ENCODE measurements around the gene EEF1A1.
"Not testable (repeated sequence)": the region's sequence is repeated elsewhere in the genome, so short reads cannot be mapped to it uniquely, and the experiment has no call there.

Gene EEF1A1

GRCh38 chr6:73560182-73560732 lies 39.4 kb upstream of the EEF1A1 start:
- no peak overlapping the region for H2AFZ ChIP-seq (ENCODE audit: low read depth)
- no peak overlapping the region for H3K9ac ChIP-seq
- H3K36me3 ChIP-seq (ENCODE audit: insufficient read depth), result no peaks in the 10 kb centered on the region
- no peak overlapping the region for H3K4me3 ChIP-seq (IDR thresholded peaks at IDR 0.05; ENCODE audit: insufficient read depth, low read depth, low read length)
- no peaks in the 10 kb centered on the region for H4K20me1 ChIP-seq (ENCODE audit: insufficient read depth)
- no peaks in the 10 kb centered on the region for H3K27me3 ChIP-seq (ENCODE audit: insufficient read depth, low read depth)
- no peak overlapping the region for H3K4me2 ChIP-seq
- H3K27ac ChIP-seq, result no peak overlapping the region
- no peaks in the 10 kb centered on the region for H3K79me2 ChIP-seq (ENCODE audit: insufficient read depth, low read depth)
- TF ChIP-seq CTCF (conservative IDR thresholded peaks at IDR 0.05; ENCODE audit: low read depth, low read length), result no peak
- no peaks in the 10 kb centered on the region for H3K4me1 ChIP-seq (ENCODE audit: low read depth, poor library complexity, severe bottlenecking)

GRCh38 chr6:73559399-73559794 lies 38.6 kb upstream of the EEF1A1 start:
- H3K4me1 ChIP-seq (ENCODE audit: low read depth, poor library complexity, severe bottlenecking); H3K27ac ChIP-seq; H3K27me3 ChIP-seq (ENCODE audit: insufficient read depth, low read depth); H3K79me2 ChIP-seq (ENCODE audit: insufficient read depth, low read depth); H3K4me2 ChIP-seq; H2AFZ ChIP-seq (ENCODE audit: low read depth); H3K9ac ChIP-seq; H3K36me3 ChIP-seq (ENCODE audit: insufficient read depth); H4K20me1 ChIP-seq (ENCODE audit: insufficient read depth); H3K4me3 ChIP-seq (IDR thresholded peaks at IDR 0.05; ENCODE audit: insufficient read depth, low read depth, low read length): not testable (repeated sequence)

GRCh38 chr6:73558624-73559398 lies 38.0 kb upstream of the EEF1A1 start:
- H3K27ac ChIP-seq, result no peak overlapping the region
- H3K9ac ChIP-seq, result no peak overlapping the region
- no peak overlapping the region for H3K4me2 ChIP-seq
- no peaks in the 10 kb centered on the region for H4K20me1 ChIP-seq (ENCODE audit: insufficient read depth)
- H3K36me3 ChIP-seq (ENCODE audit: insufficient read depth), result no peaks in the 10 kb centered on the region
- H3K79me2 ChIP-seq (ENCODE audit: insufficient read depth, low read depth), result no peaks in the 10 kb centered on the region
- H2AFZ ChIP-seq (ENCODE audit: low read depth), result no peak overlapping the region
- no peak for TF ChIP-seq CTCF (conservative IDR thresholded peaks at IDR 0.05; ENCODE audit: low read depth, low read length)
- no peaks in the 10 kb centered on the region for H3K4me1 ChIP-seq (ENCODE audit: low read depth, poor library complexity, severe bottlenecking)
- no peak overlapping the region for H3K4me3 ChIP-seq (IDR thresholded peaks at IDR 0.05; ENCODE audit: insufficient read depth, low read depth, low read length)
- H3K27me3 ChIP-seq (ENCODE audit: insufficient read depth, low read depth), result no peaks in the 10 kb centered on the region

GRCh38 chr6:73556836-73557235 lies 36.0 kb upstream of the EEF1A1 start:
- Histone ChIP-seq H3K27ac (no peak overlapping the region), H3K27me3 (ENCODE audit: insufficient read depth, low read depth) (no peaks in the 10 kb centered on the region), H3K36me3 (ENCODE audit: insufficient read depth) (no peaks in the 10 kb centered on the region), H4K20me1 (ENCODE audit: insufficient read depth) (no peaks in the 10 kb centered on the region), H3K4me1 (ENCODE audit: low read depth, poor library complexity, severe bottlenecking) (no peaks in the 10 kb centered on the region), H3K9ac (no peak overlapping the region), H3K4me3 (IDR thresholded peaks at IDR 0.05; ENCODE audit: insufficient read depth, low read depth, low read length) (no peak overlapping the region), H2AFZ (ENCODE audit: low read depth) (no peak overlapping the region), H3K4me2 (no peak overlapping the region), H3K79me2 (ENCODE audit: insufficient read depth, low read depth) (no peaks in the 10 kb centered on the region)
- TF ChIP-seq CTCF (conservative IDR thresholded peaks at IDR 0.05; ENCODE audit: low read depth, low read length), result no peak

- not testable (repeated sequence) for H3K4me3 ChIP-seq (IDR thresholded peaks at IDR 0.05; ENCODE audit: insufficient read depth, low read depth, low read length)
These were observed 34.6 kb upstream of the EEF1A1 start for GRCh38 chr6:73555380-73555949.

GRCh38 chr6:73551115-73551514 lies 30.3 kb upstream of the EEF1A1 start:
- not testable (repeated sequence) for H3K79me2 ChIP-seq (ENCODE audit: insufficient read depth, low read depth); H4K20me1 ChIP-seq (ENCODE audit: insufficient read depth); H3K27me3 ChIP-seq (ENCODE audit: insufficient read depth, low read depth); H3K27ac ChIP-seq; H3K9ac ChIP-seq; H2AFZ ChIP-seq (ENCODE audit: low read depth); H3K4me3 ChIP-seq (IDR thresholded peaks at IDR 0.05; ENCODE audit: insufficient read depth, low read depth, low read length); H3K4me2 ChIP-seq; H3K4me1 ChIP-seq (ENCODE audit: low read depth, poor library complexity, severe bottlenecking); H3K36me3 ChIP-seq (ENCODE audit: insufficient read depth)

More at GRCh38 chr6:73555380-73555949, 34.6 kb upstream of the EEF1A1 start:
- not testable (repeated sequence) for H3K4me2 ChIP-seq; H3K79me2 ChIP-seq (ENCODE audit: insufficient read depth, low read depth); H2AFZ ChIP-seq (ENCODE audit: low read depth); H3K27me3 ChIP-seq (ENCODE audit: insufficient read depth, low read depth); H3K9ac ChIP-seq; H3K4me1 ChIP-seq (ENCODE audit: low read depth, poor library complexity, severe bottlenecking); H4K20me1 ChIP-seq (ENCODE audit: insufficient read depth); H3K27ac ChIP-seq; H3K36me3 ChIP-seq (ENCODE audit: insufficient read depth)
